Measurements from ENCODE around the gene AXIN1.
"Not testable (repeated sequence)": the region's sequence is repeated elsewhere in the genome, so short reads cannot be mapped to it uniquely, and the experiment has no call there.

- not testable (repeated sequence) for TF ChIP-seq EP300 (IDR thresholded peaks at IDR 0.05; ENCODE audit: low read length); NCOA6 (IDR thresholded peaks at IDR 0.05)
Measured at GRCh38 chr16:334164-334832, 18.2 kb downstream of the AXIN1 start.

Measured in K562 (cell line).